Raji (cell line): ENCODE data around the gene CDC25A.

Source experiments
- POLR2A ChIP-seq: IDR thresholded peaks from 2 replicates; pipeline ENCODE4 v1.6.1; 2011; ENCODE audit warnings: low read depth, low read length, control low read depth; ENCODE audit not compliant: insufficient read depth

Gene CDC25A

GRCh38 chr3:48214225-48214624 is 26.0 kb upstream of the CDC25A start:
- TF ChIP-seq POLR2A, result no peak

GRCh38 chr3:48209445-48209844 is 21.2 kb upstream of the CDC25A start:
- no peak for TF ChIP-seq POLR2A

GRCh38 chr3:48208076-48208475 is 19.9 kb upstream of the CDC25A start:
- no peak for TF ChIP-seq POLR2A

- TF ChIP-seq POLR2A, result no peak
Measured at GRCh38 chr3:48202632-48203031, 14.4 kb upstream of the CDC25A start.

GRCh38 chr3:48199117-48199516 is 10.9 kb upstream of the CDC25A start:
- no peak for TF ChIP-seq POLR2A

- no peak for TF ChIP-seq POLR2A
Measured at GRCh38 chr3:48196611-48197010, 8.4 kb upstream of the CDC25A start.

GRCh38 chr3:48194446-48195071 is 6.3 kb upstream of the CDC25A start:
- no peak for TF ChIP-seq POLR2A

GRCh38 chr3:48190911-48191310 is 2.7 kb upstream of the CDC25A start:
- TF ChIP-seq POLR2A, result no peak

DNA sequence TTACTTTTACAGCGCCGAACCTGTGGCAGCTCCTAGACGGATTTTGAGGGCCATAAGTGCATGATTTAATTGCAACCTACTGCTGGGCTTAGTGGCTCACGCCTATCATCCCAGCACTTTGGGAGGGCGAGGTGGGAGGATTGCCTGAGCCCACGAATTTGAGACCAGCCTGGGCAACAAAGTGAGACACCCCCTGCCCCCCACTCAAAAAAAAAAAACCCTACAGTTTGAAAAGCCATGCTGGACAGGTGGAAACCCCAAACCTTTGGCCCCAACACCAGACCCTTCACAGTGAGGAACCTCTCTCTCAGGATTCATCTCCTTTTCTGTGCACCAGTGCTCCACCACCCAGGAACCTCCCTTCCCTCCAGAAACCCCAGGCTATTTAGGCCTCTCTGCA is 1.1 kb upstream of the CDC25A start:
- TF ChIP-seq POLR2A, result no peak

DNA sequence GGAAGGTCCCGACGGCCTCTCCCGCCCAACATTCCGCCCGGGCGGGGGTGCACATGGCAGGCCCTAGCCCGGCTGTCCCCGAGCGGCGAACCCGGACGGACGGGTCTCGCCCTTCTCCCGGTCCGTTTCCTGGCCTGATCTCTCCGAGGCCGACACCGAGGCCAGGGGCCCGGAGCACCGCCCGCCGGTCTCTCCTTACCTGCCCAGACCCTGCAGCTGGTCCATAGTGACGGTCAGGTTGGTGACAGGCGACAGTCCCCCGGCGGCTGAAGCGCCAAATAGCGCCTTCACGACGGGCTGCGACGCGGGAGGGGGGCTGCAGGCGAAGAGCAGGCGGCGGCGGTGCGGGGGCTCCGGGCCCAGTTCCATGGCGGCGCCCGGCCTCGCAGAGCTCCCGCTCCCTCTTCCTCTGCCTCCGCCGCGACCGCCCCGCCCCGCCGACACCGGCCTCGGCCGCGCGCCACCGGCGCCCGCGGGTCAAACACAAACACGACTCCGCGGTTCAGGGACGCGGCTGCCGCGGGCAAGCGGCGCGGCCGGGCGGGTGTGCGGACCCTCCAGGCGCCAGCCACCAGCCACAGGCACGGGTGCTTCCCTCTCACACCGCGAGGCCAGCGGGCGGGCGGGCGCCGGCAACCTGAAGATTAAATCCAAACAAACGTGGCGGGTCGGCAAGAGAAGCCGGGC is 495 bp downstream of the CDC25A start:
- no peak for TF ChIP-seq POLR2A

GRCh38 chr3:48187301-48187578 is 977 bp downstream of the CDC25A start:
- TF ChIP-seq POLR2A, result no peak

DNA sequence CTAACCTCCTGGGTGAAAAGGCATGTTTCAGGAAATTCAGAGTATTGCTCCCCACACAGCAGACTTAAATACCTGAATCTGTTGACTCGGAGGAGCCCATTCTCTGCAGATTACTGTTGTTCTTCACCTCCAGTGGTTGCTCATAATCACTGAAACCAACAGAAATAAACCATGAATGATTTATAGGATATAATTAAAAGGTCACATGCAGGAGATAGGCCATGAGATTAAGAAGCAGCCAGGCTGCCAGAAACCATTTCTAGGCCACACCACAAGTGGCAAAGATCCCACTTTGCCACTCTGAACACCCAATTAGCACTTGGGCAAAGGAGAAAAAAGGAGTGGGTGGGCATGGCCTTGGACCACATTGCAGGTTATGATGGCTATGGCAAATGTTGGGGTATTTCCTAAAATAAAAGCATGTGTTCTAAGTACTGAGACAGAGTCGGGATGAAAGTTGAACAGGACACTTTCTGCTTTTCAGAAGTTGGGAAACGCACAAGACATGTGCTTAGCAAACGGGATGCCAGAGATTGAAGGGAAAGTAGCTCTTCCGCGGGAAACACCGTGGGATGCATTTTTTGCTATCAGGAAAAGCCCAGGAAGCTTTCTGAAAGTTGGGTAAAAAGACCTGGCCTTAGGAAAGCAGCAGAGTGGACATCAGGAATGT is 1.5 kb downstream of the CDC25A start:
- no peak for TF ChIP-seq POLR2A

GRCh38 chr3:48185129-48185528 is 3.1 kb downstream of the CDC25A start:
- no peak for TF ChIP-seq POLR2A

DNA sequence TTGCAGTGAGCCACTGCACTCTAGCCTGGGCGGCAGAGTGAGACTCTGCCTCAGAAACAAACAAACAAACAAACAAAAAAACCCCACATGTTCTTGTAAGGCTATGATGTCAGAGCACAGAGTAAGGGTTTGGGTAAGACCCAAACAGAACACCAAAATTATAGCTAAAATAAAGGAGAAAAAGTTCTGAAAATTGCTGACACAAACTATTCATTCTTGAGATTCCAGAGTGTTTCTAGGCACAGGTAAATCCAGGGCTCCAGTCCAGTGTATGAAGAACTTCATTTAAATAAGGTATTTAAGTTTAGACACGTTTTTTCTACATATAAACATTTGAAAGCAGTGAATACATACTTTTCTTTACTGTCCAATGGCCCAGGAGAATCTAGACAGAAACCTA is 3.9 kb downstream of the CDC25A start:
- no peak for TF ChIP-seq POLR2A

- no peak for TF ChIP-seq POLR2A
Measured at GRCh38 chr3:48180531-48181253, 7.5 kb downstream of the CDC25A start.

- no peak for TF ChIP-seq POLR2A
Measured at GRCh38 chr3:48180021-48180420, 8.2 kb downstream of the CDC25A start.

- no peak for TF ChIP-seq POLR2A
Measured at GRCh38 chr3:48178072-48178471, 10.1 kb downstream of the CDC25A start.

GRCh38 chr3:48157950-48158376 is 30.3 kb downstream of the CDC25A start:
- no peak for TF ChIP-seq POLR2A
